Measurements from ENCODE around the gene VPS4A. TPM values are rescaled to one million over a fixed set of nuclear protein-coding genes. Genes with fewer than 3 reads are reported as not detected.

VPS4A gene
- total RNA-seq (2013; cell fraction: nucleolus; rRNA removed), result 26.1 and 29.7 TPM in 2 replicates
- 21.4 and 22.5 TPM in 2 replicates for total RNA-seq (2014; rRNA removed)
- total RNA-seq (2014; rRNA removed; fragmentation: Illumina TruSeq; extraction: Trizol), result 16.1 and 17.2 TPM in 2 replicates
- total RNA-seq (2021), result 21.4 and 22.2 TPM in 2 replicates
- polyA plus RNA-seq (2011; ENCODE audit: low read depth), result 16.3 TPM
- polyA plus RNA-seq (2011; rRNA removed), result 5.7 and 8.7 TPM in 2 replicates
- 13.2 and 13.9 TPM in 2 replicates for polyA plus RNA-seq (2011; cell fraction: cytosol; rRNA removed)
- polyA plus RNA-seq (2011; cell fraction: nucleus; rRNA removed), result 19.0 and 24.1 TPM in 2 replicates
- polyA plus RNA-seq (2012), result 23.7 and 31.4 TPM in 2 replicates
- polyA plus RNA-seq (2014; fragmentation: Illumina TruSeq; extraction: Trizol), result 13.8 and 22.2 TPM in 2 replicates
- 1 to 10 TPM; 5.2 to 8.7 TPM for polyA plus RNA-seq (2014; fragmentation: Nextera tagmentation; extraction: Ambion mirVana)
- polyA plus RNA-seq (2014; rRNA removed), result 20.3 and 24.0 TPM in 2 replicates
- 10 to 100 TPM; 34.6 to 36.3 TPM for polyA plus RNA-seq (2016; fragmentation: Nextera tagmentation; extraction: Ambion mirVana)
- 8.6 and 16.8 TPM in 2 replicates for polyA minus RNA-seq (2011; rRNA and poly(A)+ RNA removed)
- polyA minus RNA-seq (2011; cell fraction: cytosol; rRNA and poly(A)+ RNA removed), result 6.9 and 12.4 TPM in 2 replicates
- 9.6 and 11.8 TPM in 2 replicates for polyA minus RNA-seq (2011; cell fraction: nucleus; rRNA and poly(A)+ RNA removed)
- Bru-seq, nascent RNA, result percentile 65 among the genes with signal in this experiment
- BruChase-seq, experiment 1, labeled RNA remaining after a 6-hour chase, result percentile 85 among the genes with signal in this experiment
- percentile 77 among the genes with signal in this experiment for BruChase-seq, experiment 2, labeled RNA remaining after a 2-hour chase
- long read RNA-seq, experiment 1, full-length matches to known transcripts, result 69 of 83 reads
- long read RNA-seq, experiment 1, partial matches to known transcripts, result 4 of 83 reads
- long read RNA-seq, experiment 1, other reads (novel, unspliced or antisense), result 10 of 83 reads
- long read RNA-seq, experiment 2, full-length matches to known transcripts, result 5 of 26 reads
- long read RNA-seq, experiment 2, partial matches to known transcripts, result 8 of 26 reads
- long read RNA-seq, experiment 2, other reads (novel, unspliced or antisense), result 13 of 26 reads

GRCh38 chr16:69310653-69311532 lies at the start of gene VPS4A:
Gene VPS4A, plus strand, starts transcription at chr16:69311350. Its CDS starts 162 bp downstream, at chr16:69311512.
- peak within 1 kb of the TSS; percentile 92 for H3K4me2 ChIP-seq (ENCODE audit: control insufficient read depth, insufficient read depth)
- in situ Hi-C loops (cut with MboI), result no loop called here
- intact Hi-C loops (cut with micrococcal nuclease; ENCODE audit: unreplicated experiment), result loop anchor here (1.0 to 2.0 kb wide), 2 partner anchors 28 to 74 kb away; partner anchors contain the start of genes COG8 and NIP7
- FAIRE-seq, result peak; percentile 88
- peaks cover 23% of the 10 kb centered on the region for H3K79me2 ChIP-seq (ENCODE audit: control insufficient read depth, insufficient read depth, low read length)
- RAD21 ChIA-PET (ENCODE audit: unreplicated experiment), result interaction anchor here (0.6 to 1.0 kb wide), 3 partner anchors 16 to 1427 kb away, joined by 3 to 4 read pairs (median 4); no protein-coding TSS in a partner anchor
- BruUV-seq (replicated peaks), result TSS peak; percentile 95
- SMC1A ChIA-PET (ENCODE audit: uncharacterized antibody, unreplicated experiment), result interaction anchor here (0.6 to 1.0 kb wide), 2 partner anchors 30 to 161 kb away, joined by 3 read pairs; no protein-coding TSS in a partner anchor
- H3K36me3 ChIP-seq (ENCODE audit: control insufficient read depth in 2 of 2, insufficient read depth in 2 of 2, low read length in 1 of 2), result peaks cover 0 to 4% of the 10 kb centered on the region in 2 experiments; a peak in 2 of 4 replicates
- peak; percentile 96 for ATAC-seq
- no peaks in the 10 kb centered on the region for H3K9me3 ChIP-seq (replicated peaks; ENCODE audit: control insufficient read depth, insufficient read depth, low read length)
- CTCF ChIA-PET, result interaction anchor here (0.8 kb wide), 2 partner anchors 15 to 74 kb away, joined by 3 to 4 read pairs; no protein-coding TSS in a partner anchor
- H2AFZ ChIP-seq (ENCODE audit: control insufficient read depth, low read depth, low read length), result peak within 1 kb of the TSS; percentile 99
- POLR2A ChIA-PET, result interaction anchor here (0.7 kb wide), 1 partner anchor 29 kb away, joined by 3 read pairs; the partner anchor contains the start of gene NIP7
- H3K27me3 ChIP-seq (replicated peaks in 1 of 2; ENCODE audit: control insufficient read depth in 2 of 2, insufficient read depth in 2 of 2, low read length in 1 of 2), result no peaks in the 10 kb centered on the region
- DNase-seq (ENCODE audit: low read depth, low spot score), result peak; percentile 89
- H3K9ac ChIP-seq (ENCODE audit: control insufficient read depth, insufficient read depth, low read length), result peak within 1 kb of the TSS; percentile 81
- H3K27ac ChIP-seq (ENCODE audit: control insufficient read depth, insufficient read depth), result peak within 1 kb of the TSS; percentile 82
- peak within 1 kb of the TSS; percentile 99 for H3K4me3 ChIP-seq
- 11% methylated on average over 62 of the region's 70 CpGs for WGBS (ENCODE audit: insufficient coverage, insufficient replicate concordance, low lambda C conversion rate, missing lambda C conversion rate)
- no peaks in the 10 kb centered on the region for H3K4me1 ChIP-seq (ENCODE audit: control insufficient read depth, insufficient read depth, low read length)
- no peaks in the 10 kb centered on the region for H4K20me1 ChIP-seq (ENCODE audit: control insufficient read depth, insufficient read depth)
- TF ChIP-seq RB1 (IDR thresholded peaks at IDR 0.05; ENCODE audit: borderline replicate concordance) (peak; percentile 94; the same call in 1 of the 2 replicates), TCF7 (IDR thresholded peaks at IDR 0.05; ENCODE audit: borderline replicate concordance) (no peak), HSF1 (IDR thresholded peaks at IDR 0.05; ENCODE audit: low read depth, low read length) (no peak), REST (IDR thresholded peaks at IDR 0.05; ENCODE audit: low read depth, low read length) (no peak), ATF2 (IDR thresholded peaks at IDR 0.05; ENCODE audit: low read length) (no peak), NR2C1 (IDR thresholded peaks at IDR 0.05) (peak; percentile 54), EZH2 (IDR thresholded peaks at IDR 0.05; ENCODE audit: borderline replicate concordance, control insufficient read depth, low read depth, low read length) (no peak), GATAD2B (conservative IDR thresholded peaks at IDR 0.05; ENCODE audit: low read depth) (peak; percentile 94)

Data from GM12878 (cell line).